T-helper 1 cell treated with Interleukin-12 subunit alpha and Interleukin-12 subunit beta and Interleukin-4 antibody, amounts not matched to agents 30 ng/mL and 1 ng/mL, for 36 hours (primary cell): ENCODE measurements around the gene DDX6. TPM values are rescaled to one million over a fixed set of nuclear protein-coding genes. Genes with fewer than 3 reads are reported as not detected.
"Not testable (repeated sequence)": the region's sequence is repeated elsewhere in the genome, so short reads cannot be mapped to it uniquely, and the experiment has no call there.

Experiments
- intact Hi-C: fragments of 100-400 bp; cut with micrococcal nuclease; formaldehyde crosslinking; loops from one replicate; pipeline ENCODE4 v1.15.1; 2024
- total RNA-seq: library from RNA; stranded (reverse); gene quantifications from 2 replicates; pipeline ENCODE4 v1.2.3, GENCODE V29; 2022

DDX6 gene
- total RNA-seq, 1 donor from 2014 or later = 159 TPM

DNA sequence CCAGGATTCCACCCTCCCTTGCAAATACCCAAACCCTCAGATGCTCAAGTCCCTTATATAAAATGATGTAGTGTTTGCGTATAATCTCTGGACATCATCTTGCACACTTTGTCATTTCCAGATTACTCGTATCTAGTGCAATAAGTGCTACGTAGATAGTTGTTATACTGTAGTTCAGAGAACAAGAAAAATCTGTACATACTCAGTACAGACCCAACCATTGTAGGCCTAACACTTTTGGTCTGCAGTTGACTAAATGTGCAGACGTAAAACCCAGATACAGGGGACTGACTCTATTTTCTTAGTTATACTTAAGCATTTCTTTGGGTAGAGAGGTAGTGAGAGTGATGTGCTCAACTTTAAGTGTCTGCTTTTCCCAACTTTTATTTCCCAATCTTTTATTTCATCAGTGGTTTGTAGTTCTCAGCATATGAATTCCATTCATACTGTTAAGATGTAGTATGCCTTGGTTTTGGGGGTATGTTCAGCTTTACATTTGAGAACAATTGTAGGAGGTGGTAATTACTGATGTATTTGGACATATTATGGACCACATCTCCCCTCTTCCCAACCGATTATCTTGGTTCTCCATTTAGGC lies 43.9 kb downstream of the DDX6 start:
- intact Hi-C loops = loop anchor here (5.0 kb wide), 1 partner anchor 55 kb away; no protein-coding TSS in a partner anchor

GRCh38 chr11:118744046-118744445 lies 46.9 kb downstream of the DDX6 start:
- intact Hi-C loops = no loop called here

DNA sequence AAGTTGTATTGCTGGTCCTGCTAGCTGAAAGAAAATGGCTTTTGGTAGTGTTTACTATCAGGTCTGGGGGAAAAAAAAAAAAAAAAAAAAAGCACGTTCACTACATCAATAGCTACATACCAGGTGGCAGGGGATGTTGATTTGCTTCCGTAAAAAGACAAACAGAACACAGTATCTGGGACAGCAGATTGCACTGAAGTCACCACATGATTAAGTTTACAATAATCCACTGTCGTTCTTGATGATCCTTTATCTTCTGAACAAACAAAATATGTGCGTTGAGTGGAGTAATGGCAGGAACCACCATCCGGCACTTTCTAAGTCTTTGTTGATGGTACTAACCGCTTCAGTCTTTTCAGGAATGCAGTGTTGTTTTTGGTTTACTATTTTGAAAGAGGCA lies 48.7 kb downstream of the DDX6 start:
- intact Hi-C loops = no loop called here

- intact Hi-C loops = no loop called here
Measured at GRCh38 chr11:118740892-118741291, 50.1 kb downstream of the DDX6 start.

DNA sequence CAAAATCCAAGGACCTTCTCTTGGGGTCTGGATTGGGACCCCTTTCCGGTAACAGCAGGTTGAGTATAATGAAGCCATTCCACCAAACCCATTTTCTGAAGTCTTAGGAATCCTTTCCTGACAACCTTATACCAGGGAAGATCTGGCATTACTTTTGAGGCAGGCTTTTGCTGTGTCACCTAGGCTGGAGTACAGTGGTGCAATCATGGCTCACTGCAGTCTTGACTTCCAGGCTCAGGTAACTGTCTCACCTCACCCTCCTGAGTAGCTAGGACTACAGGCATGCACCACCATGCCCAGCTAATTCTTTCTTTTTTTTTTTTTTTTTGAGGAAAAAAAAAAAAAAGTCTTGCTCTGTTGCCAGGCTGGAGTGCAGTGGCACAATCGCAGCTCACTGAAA lies 55.8 kb downstream of the DDX6 start:
- intact Hi-C loops = no loop called here

DNA sequence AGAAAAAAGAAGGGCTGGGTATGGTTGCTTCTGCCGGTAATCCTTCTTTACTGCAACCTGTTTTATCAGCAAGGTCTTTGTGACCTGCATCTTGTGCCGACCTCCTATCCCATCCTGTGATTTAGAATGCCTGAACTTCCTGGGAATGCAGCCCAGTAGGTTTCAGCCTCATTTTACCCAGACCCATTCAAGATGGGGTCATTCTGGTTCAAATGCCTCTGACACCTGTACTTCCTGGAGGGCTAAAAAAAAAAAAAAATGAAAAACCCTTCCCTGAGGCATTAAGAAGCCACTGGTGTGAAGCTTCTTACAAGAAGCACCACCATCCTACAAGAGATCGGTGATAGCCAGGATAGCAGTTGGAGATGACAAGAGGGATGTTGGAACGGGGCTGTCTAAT lies 56.9 kb downstream of the DDX6 start:
- intact Hi-C loops = no loop called here

GRCh38 chr11:118729753-118730152 lies 61.2 kb downstream of the DDX6 start:
- intact Hi-C loops = not testable (repeated sequence)

GRCh38 chr11:118728112-118728511 lies 62.9 kb downstream of the DDX6 start:
- intact Hi-C loops = not testable (repeated sequence)

DNA sequence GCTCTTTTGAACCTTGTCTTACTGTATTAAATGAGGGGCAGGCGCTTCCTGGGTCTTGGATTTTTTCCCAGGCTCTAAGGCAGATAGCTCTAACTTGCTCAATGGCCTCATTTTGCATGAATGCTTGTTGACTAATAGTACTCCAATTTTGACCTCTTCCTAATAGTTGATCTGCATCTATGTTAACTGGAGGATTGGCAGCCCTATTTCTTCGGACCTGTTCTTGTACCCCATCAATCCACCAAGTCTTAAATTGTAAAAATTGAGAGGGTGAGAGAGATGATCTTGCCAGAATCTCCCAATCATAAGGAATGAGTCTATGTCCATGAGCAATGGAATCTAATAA lies 63.3 kb downstream of the DDX6 start:
- intact Hi-C loops = not testable (repeated sequence)

DNA sequence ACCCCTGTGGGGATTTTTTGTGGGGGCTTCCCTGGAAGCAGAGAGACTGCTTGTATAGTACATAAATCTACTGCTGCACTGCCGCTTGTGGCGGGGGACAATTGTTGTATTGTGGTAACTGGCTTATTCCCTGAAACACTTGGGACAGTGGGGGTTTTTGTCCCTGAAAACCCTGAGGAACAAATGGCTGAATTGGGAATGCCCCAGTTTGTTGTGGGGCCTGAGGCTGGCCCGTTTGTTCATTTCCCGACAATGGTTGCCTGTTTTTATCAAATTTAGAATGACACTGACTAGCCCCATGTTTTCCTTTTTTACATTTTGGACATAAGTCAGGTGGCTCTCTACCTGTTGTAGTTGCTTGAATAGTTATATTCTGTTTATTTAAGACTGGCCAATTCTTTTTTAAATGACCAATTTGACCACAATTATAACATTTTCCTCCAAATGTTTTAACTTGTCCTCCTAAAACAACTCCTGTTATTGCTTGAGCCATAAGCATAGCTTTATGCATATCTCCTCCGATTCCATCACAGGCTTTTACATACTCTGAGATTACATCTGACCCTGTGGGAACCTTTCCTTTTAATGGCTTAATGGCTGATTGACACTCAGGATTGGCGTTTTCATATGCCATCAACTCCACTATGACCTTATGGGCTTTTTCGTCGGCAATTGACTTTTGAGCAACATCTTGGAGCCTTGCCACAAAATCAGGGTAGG lies 63.8 kb downstream of the DDX6 start:
- intact Hi-C loops = not testable (repeated sequence)

- intact Hi-C loops = not testable (repeated sequence)
Measured at GRCh38 chr11:118721478-118722015, 69.4 kb downstream of the DDX6 start.

- intact Hi-C loops = not testable (repeated sequence)
Measured at GRCh38 chr11:118720740-118721139, 70.2 kb downstream of the DDX6 start.

DNA sequence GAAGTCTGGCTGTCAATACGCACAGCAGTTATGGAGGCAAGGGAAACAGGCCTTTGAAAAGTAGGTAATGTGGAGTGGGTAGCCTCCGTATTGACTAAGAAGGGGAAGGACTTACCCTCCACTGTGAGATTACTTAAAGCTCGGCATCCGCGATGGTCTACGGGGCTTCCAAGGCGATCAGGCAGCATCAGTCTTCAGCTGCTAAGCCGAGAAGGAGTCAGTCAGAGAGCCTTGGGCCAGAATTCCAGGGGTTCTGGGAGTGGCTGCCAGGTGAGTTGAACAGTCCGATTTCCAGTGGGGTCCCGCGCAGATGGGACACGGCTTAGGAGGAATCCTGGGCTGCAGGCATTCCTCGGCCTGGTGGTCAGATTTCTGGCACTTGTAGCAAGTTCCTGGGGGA lies 70.9 kb downstream of the DDX6 start:
- intact Hi-C loops = not testable (repeated sequence)

GRCh38 chr11:118718562-118718961 lies 72.4 kb downstream of the DDX6 start:
- intact Hi-C loops = not testable (repeated sequence)

DNA sequence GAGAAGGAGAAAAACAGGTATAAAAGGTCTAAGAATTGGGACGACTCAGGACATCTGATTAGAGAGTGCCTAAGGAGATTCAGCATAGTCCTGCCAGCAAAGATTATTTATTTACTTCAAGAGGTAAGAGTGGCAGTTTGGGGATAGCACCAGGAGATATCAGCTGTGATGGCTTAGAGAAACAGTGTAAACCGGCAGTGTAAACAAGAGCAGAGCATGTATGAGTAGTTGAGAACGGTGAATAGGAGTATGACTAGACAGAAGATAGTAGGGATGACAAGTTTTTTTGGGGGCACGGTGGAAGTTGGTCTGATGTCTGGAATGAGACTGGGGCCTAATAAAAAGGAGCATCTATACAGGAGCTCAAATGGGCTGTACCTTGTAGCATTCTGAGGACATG lies 73.2 kb downstream of the DDX6 start:
- intact Hi-C loops = not testable (repeated sequence)

- intact Hi-C loops = not testable (repeated sequence)
Measured at GRCh38 chr11:118717221-118717620, 73.7 kb downstream of the DDX6 start.

DNA sequence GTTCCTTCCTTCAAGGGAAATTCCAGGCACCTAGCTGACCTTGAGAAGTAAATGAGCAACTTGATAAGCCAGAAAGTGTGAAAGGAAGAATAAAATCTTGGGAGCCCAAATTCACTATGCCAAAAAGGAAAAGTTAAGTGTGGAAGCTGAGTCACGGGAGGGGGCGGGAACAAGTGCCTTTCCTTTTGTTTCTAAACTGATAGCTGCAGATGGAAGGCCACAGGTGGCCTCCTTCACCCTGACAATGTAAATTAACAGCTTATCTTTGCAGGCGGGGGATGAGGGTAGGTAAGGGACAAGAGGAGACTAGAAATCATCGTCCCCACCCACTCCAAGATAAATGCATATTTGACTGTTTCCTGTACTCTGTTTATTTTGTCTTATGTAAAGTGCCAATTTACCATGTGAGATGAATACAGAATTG lies 75.1 kb downstream of the DDX6 start:
- intact Hi-C loops = no loop called here

GRCh38 chr11:118715245-118715831 lies 75.6 kb downstream of the DDX6 start:
- intact Hi-C loops = no loop called here

GRCh38 chr11:118714816-118715215 lies 76.1 kb downstream of the DDX6 start:
- intact Hi-C loops = no loop called here

GRCh38 chr11:118714416-118714815 lies 76.5 kb downstream of the DDX6 start:
- intact Hi-C loops = not testable (repeated sequence)

DNA sequence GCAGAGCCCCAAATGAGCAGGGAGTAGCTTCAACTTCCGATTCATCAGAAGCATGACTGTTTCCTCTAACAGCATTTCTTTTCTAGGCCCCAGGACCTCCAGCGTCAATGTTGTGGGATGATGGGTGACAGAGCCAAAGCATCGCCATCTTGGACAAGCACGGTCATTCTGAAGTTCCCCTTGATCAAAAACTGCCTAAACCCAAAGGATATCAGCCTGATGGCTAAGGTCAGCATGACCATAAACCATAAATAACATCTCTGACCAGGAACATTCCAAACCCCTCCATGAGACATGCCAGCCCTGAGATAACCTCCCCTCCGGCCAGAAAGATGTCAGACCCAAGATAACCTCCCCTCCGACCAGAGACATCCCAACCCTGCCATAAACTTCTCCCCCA lies 82.7 kb downstream of the DDX6 start:
- intact Hi-C loops = no loop called here

DNA sequence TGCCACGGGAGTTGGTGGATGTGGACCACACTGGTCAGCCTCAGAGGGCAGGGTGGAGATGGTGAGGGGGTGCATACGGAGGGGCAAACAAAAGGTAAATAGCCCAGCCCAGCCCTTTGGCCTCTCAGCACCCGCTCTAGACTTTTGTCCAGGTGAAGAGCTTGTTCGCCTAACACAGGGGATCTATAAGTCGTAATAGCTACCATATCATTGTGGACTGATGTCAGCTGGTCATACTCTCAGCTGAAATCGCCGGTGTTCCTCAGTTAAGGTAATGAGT lies 84.5 kb downstream of the DDX6 start:
- intact Hi-C loops = no loop called here
